ENCODE data around the gene FBLN5.
A peak's percentile ranks its signal among the peaks of the same experiment; 100 is the strongest.
"Not testable (repeated sequence)": the region's sequence is repeated elsewhere in the genome, so short reads cannot be mapped to it uniquely, and the experiment has no call there.

FBLN5 gene

DNA sequence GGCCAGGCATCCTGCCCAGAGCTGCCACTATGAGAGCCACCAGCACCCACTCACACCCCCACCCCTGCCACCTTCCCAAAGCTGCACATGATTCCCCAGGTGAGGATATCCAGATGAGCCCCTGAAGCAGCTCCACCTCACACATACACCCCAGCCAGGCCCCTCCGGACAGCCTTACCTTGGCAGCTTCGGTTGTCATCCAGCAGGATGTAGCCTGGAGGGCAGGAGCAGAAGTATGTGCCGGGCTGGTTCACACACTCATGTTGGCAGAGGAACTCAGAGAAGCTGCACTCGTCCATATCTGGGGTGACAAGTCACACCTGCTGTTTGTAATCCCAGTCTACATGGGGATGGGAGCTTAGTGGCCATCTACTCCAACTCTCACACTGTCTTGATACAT is 64.7 kb downstream of the FBLN5 start:
- DNase-seq = no peak

DNA sequence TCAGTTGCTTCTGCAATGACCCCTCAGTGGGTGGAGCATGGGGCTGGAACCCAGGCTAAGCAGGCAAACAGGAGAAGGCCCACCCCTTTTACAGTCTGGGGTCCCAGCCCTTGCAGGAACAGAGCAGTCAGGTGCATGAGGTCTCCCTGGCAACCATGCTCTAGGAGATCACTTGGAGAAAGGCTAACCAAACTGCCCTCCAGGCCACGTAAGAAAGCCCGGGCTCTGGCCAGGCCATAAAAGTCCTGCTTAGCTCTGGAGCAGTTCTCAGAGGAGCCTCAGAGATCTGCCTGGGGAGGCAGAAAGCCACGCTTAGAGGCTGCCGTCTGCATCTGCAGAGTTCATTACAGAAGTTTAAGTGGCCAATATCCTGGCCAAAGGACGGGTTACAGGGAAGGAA is 65.1 kb downstream of the FBLN5 start:
- DNase-seq = no peak

DNA sequence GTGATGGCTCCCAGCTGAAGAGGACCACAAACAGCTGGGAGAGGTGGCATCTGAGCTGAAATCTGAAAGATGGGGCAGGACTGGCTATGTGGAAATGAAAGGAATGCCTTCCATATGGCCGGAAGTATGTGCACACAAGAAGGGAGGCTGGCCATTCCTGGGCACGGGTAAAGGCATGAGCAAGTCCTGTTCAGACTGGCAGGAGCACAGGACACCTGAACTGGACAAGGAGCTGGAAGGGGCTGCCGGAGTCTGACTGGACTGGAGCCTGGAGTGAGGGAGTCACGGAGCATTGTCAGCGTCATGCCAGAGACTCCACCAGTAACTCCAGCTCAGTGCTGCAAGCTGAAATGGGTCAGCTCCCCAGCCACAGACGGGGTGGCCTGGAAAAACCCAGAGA is 68.3 kb downstream of the FBLN5 start:
- no peak for DNase-seq

DNA sequence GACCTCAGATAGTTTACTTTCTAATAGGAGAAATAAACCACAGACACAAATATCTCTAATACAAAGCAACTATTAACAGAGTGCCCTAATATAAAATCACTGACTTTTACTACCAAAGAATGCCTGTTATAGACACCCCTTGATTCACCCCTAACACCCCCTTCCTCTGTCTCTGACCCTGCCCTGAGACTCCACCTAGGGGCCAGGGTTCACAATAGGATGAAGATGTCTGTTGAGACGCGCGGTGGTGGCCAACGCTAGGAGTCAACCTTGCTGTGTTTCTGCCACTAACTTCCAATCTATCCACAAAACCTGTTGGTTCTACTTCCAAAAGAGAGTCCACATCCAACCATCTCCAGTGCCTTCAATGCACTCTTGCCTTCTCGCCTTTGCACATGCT is 69.2 kb downstream of the FBLN5 start:
- DNase-seq = no peak

DNA sequence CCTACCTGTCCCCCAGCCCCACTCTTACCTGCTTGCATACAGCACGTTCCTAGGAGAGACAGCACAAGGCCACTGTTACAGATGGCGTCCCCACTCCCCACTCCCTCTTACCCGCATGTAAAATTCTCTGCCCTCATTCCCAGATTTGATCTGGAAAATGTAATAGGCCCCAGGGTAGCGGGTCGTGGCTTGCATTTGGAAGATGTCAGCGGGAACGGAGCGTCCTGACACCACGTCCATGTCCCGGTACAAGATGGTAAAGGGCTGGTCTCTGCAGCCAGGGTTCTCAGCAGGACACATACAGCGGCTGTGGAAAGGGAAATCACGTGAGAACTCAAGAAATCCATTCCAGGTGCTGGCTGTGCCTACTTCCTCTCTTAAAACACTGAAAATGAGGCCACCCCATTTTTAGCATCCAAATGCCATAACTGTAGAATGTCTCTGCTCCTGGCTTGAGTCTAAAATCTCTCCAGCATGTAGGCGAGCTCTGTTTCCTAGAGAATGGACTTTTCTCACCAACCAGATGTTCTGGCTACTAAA is 70.0 kb downstream of the FBLN5 start:
- DNase-seq = no peak

DNA sequence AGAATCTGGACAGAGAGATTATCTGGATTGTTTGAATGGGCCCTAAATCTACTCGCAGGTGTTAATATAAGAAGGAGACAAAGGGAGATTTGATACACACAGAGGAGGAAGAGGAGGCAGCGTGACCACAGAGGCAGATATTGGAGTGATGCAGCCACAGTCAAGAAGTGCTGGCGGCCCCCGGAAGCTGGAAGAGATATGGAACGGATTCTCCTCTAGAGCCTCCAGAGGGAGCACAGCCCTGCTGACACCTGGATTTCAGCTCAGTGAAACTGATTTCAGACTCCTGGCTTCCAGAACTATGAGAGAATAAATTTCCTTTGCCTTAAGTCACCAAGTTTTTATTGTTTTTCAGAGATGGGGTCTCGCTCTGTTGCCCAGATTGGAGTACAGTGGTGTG is 71.0 kb downstream of the FBLN5 start:
- no peak for DNase-seq

DNA sequence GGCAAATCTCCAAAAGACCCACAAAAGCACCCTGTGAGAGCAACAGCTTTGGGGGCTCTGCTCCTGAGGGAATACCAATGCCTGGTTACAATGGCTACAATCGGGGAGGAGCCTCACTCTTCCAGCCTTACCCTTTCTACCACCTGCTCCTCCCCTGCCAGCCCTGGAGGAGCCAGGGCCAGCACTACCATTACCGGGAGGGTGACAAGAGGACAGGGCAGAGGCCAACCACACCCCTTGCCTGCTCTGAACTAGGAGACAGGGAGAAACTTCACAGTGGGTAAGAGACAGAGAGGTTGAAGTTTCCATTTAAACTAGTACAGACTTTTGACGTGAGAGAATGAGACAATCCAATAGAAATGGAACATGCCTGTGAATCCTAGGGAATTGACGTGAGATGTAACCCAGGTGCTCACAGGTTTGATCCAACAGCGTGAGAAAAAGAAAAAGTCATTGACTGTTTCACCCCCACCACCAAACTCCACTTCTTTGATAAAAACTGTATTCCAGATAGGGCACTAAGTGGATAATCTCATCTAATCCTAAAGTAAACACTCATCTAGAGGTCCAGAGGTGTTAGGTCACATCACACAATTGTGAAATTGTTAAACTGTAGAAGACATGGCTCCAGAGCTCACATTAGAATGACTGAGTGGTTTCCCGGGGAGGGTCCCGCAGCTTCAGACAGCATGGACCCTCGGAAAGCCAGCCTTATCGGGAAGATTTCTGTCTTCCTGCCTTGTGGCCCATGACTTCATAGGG is 71.8 kb downstream of the FBLN5 start:
- DNase-seq = no peak

DNA sequence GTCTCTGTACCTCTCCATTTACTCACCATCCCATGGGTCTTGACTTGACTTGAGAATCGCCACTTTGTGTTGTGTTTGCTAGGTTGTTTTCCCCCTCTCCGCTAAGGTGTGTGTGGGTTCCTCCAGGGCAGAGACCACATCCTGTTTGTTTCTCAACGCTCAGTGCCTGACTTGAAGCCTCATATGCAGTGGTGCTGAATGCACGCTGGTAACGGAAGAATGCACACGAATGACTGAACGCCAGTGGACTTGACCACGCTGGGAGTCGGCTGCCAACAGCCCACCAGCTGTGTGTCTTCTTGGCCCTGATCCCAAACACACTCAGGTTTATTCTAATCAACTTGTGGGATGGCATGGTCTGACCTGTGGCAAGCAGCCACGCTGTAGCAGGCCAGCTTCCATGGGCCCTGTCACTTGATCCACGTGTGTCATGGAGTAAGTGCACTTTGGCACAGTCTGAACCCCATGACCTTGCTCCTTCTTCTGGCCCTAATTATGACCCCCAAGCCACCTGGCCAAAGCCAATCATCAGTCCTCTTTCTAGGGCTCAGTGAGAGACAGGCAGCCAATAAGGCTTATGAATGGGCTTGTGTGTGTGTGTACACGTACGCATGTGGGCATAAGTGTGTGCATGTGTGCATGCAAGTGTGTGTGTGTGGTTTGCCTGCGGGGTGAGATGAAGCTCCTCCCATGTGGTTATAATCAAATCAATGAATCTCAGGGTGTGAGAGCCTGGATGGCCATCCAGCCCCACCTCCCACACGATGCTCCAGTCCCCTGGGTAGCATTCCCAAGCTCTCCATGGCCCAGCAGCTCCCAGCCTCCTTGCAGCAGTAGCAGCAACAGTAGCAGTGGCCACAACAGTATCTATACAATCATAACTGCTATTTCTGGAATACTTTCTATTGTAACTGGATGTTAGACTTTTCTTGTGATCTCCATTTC is 73.8 kb downstream of the FBLN5 start:
- no peak for DNase-seq

DNA sequence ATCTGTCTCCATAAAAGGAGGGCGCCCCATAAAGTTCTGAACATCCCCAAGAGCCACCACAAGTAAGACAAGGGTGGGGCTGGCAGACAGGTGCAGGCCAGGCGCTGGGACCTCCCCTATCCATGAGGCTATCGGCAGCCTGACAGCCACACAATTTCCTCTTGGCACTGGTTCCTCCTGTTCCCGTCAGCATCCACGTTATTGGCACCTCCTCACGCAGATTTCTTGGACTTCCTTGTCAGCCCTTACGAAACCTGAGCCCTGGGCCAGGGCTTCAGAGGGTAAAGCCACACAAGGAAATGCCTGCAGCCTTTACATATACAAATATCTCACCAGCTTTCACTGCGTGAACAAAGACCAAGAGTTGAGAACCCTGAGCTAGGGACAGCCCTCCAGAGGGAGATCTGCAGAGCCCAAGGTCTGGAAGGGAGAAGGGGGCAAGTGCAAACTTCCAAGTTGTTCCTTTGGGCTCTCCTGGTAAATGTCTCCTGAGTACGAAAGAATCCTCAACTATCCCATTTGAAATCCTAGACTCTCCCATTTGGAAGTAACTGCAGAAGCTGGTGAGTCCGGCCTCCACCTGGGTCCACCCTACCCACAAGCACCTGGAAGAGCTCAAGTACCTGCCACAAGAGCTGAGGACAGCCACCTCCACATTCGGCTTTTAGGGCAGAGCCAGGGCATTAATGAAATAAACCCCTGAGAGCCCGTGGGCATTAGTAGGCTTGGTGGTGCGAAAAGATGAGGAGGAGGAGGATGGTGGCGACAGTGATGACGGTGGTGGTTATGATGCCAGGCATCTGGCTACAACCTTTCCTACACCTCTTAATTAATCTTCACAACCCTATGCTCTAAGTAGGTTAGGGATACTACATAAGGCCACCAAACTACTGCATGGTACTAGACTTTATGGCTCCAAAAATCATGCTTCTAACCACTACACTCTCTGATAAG is 74.7 kb downstream of the FBLN5 start:
- DNase-seq = peak; percentile 28

DNA sequence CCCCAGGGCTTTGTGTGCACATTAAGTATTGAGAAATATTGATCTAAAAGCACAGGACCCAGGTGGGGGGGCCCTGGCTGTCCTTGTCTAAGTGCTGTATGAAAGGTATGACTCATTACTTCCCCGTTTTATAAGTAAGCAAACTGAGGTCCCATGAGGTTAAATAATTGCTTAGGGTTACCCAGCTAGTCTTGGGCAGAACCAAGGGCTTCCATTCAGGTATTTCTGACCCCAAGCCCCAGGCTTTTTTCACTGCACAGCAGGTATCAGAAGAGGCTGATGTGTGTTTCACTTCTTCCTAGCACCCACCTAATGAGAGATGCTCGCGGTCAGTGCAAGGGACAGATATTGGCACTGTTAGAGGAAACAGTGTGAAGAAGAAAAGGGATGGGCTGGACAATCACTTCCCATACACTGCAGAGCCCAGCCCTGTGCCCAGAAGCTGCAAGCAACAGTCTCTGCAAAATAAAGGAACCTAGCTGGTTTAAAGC is 75.4 kb downstream of the FBLN5 start:
- DNase-seq = no peak

DNA sequence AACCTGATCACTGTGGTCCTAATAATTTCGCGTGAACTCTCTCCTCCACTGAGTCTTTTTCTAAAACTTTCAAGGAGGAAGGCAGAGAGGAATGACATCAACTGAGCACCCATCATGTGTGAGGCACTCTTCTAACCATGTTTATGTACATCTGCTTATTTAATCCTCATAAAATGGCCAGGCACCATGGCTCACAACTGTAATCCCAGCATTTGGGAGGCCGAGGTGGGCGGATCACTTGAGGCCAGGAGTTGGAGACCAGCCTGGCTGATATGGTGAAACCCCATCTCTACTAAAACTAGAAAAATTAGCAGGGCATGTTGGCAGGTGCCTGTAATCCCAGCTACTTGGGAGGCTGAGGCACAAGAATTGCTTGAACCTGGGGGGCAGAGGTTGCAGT is 76.1 kb downstream of the FBLN5 start:
- DNase-seq = not testable (repeated sequence)

DNA sequence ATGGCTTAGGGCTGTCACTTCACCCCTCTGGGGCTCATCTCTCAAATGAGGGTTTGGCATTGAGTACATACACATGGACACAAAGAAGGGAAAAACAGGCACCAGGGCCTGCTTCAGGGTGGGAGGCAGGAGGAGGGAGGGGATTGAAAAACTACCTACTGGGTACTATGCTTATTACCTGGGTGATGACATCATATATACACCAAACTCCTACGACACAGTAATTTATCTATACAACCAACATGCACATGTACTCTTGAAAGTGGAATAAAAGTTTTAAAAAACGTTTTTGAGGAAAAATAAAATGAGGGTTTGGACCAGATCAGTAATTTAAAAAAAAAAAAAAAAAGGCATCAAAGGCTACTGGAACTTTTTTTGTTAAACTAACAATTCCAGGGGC is 76.6 kb downstream of the FBLN5 start:
- no peak for DNase-seq

DNA sequence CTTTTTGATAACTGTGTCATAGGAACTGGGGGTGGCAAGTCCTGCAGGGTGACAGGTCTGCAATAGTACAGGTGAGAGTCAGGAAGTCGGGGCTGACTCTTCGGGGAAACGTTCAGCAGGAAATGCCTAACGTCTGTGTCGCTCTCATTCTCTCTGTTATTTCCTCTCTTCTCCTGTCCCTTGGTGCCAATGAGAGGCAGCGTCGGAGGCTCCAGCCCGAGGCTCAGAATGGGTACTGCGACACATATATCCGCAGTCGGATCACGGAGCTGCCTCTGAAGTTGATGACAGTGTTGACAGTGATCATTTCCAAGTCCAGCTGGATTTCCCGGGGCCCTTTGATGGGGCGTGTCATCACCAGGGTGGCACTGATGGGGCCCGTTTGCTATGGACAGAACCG is 77.5 kb downstream of the FBLN5 start:
- no peak for DNase-seq

DNA sequence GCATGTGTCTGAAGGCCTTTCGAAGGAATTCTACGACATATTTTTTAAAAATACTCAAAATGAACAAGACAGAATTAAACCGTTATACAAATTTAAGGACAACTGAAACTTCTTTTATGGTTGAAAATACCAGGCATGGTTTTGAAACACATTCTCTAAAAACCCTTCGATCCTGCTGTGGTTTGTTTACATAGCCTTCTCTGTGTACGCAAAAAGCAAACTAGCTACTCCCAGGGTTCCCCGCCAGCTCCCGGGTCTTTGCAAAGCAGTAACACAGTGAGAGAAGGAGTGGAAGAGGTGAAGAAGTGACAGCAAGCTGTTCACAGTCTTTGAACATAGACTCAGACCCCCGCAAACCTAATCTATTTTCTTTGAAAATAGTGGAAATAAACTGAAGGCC is 77.9 kb downstream of the FBLN5 start:
- DNase-seq = no peak

DNA sequence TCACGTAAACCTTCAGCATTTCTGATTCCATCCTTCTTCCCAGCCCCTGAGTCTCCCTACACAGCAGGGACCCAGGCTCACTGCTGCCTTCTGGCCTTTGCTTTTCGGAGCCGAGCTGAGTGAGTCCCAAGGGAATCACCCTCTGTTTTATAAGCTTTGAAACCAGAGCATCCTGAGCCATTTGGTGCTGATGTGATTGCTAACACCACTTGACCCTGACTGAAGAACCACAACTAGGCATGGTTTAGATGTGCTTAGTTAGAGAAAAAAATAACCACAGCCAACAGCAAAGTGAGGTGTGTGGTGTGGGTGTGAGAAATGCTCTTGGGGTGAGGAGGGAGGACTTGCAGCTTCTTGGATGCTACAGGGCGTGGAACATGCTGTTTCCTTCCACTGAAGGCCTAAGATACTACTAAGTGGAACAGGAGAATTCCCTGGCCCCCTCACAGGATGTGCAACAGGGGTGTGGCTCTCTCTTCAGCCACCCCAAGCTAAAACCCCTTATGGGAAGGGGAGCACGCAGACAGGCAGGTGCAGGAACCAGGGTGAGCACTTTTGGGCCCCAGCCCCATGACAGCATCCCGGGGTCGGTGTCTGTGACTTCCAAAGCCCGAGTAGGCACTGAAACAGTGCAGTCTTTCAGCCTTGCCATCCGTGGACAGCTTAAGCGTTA is 80.0 kb downstream of the FBLN5 start, which contains the start of gene TC2N:
Gene TC2N (minus strand): TSS at position 221 of the 673 bp plus-strand sequence. CDS start 53,767 bp downstream, outside the sequence.
- DNase-seq = no peak

DNA sequence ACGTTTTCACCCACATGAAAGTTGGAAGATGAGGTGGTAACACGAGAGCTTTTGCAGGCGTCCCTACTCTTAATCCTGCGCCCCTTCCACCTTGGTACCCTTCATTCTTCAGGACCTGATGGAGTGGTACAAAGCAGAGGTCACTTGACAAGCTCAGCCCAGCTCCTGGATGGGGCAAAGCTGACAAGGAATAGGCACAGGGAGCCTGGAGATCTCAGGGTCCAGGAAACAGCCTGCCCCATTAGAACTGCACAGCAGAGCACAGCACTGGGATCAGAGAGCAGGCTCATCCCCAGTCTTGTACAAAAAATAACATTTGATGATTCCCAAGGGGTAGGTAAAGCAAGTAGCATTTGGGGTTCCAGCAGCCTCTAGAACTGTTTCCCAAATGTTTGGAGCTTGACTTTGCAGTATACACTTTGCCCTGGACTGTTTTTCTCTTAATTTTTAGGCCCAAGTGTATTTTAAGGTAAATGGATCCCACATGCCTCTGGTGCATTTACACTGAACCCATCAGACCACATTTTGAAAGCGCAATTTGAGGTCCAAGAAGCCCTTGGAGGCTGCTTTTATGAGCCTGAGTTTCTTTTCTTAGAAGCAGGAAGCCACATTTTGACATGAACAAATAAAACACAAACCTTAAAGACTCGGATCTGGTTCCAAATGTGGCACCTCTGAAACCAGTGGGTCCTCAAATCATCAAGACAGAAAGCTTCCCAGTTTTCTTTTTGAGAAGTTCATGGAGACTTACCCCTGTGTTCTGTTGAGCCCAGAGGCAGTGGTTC is 80.8 kb downstream of the FBLN5 start:
- no peak for DNase-seq

DNA sequence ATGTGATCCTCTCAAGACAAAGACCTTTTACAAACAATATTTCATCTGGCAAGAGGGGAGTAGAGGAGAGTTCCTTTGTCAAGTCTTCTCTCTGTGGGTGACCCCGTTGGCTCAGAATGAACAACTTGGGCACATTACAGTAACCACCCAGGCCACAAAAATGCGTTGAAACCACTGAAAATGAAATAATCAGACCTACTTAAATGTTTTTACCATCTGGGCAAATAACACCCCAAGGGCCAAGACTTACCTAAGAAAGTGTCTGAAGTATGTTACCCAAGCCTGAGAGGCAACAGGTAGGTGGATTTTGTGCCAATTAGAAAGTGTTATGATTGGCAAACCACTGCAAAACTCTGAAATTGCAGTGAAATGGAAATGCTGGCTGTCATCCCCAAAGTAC is 81.4 kb downstream of the FBLN5 start:
- DNase-seq = peak; percentile 51

DNA sequence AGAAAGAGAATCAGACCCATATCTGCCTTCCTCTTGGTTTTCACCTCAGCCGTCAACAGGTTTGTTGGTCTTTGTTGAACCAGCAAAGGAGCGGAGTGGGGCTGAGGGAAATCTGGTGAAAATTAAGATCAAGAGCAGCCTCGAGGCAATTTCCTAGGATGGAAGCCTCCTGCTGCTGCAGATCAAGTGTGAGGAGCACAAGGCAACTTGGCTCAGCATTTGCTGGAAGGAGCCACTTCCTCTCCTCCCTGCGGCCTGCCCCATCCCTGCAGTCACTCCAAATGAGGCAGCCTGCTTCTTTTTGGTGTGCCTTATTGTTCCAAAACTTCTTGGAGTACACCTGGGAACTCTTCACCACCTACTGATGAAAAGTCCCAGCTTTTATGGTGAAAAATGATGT is 85.1 kb downstream of the FBLN5 start:
- no peak for DNase-seq

DNA sequence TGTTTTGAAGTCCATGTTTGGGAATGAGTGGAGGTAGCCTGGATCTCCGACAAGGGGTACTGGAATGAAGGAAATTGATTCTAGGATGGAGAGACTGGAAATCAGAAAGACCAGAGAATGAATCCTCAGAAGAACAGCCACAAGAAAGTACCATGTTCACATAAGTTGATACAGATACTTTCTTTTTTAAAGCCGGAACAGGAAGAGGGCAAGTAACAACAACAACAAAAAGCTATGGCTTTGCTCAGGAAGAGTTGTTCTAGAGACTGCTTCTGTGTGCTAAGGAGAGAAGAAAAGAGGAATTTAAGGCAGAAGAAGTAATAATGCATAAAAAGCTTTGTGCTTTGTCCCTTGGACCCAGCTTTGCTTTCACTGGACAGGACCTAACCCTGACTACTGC is 86.4 kb downstream of the FBLN5 start:
- no peak for DNase-seq

DNA sequence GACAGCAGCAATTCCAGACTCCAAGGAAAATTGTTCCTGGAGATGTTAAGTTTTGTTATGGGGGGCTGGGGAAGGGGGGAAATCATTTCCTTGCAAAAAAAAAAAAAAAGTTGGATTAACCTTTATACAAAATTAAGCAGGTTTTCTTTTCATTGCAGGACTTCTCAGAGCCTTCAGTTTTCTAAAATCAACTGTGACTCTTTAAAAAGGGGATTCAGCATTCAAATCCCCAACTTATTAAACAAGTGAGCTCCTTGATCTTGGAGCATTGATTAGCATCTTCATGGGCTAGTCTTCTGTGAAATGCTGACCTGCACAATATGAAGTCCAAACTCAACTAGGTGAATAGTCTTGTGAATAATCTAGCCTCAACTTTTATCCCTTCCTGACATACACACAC is 87.3 kb downstream of the FBLN5 start:
- DNase-seq = no peak
